SW 1271 (cell line): ENCODE results near the gene THRB.

Experiments
- DNase-seq, 2 experiments: peaks; one replicate each; lab custom pipeline; 2025; lab: John Stamatoyannopoulos, UW

THRB gene

GRCh38 chr3:24494618-24495325, at the start of gene THRB:
THRB (minus strand) TSS chr3:24494850.
- peak in 1 of 2 experiments; percentile 44 for DNase-seq

GRCh38 chr3:24541935-24542334, 47.3 kb upstream of the THRB start:
- no peak for DNase-seq

- no peak for DNase-seq
Measured at GRCh38 chr3:24540821-24541220, 46.2 kb upstream of the THRB start.

GRCh38 chr3:24539699-24540098, 45.0 kb upstream of the THRB start:
- DNase-seq, result no peak

- no peak for DNase-seq
Measured at GRCh38 chr3:24538891-24539290, 44.2 kb upstream of the THRB start.

GRCh38 chr3:24533561-24534193, 39.0 kb upstream of the THRB start:
- no peak for DNase-seq

GRCh38 chr3:24530471-24530870, 35.8 kb upstream of the THRB start:
- no peak for DNase-seq

GRCh38 chr3:24529210-24529609, 34.6 kb upstream of the THRB start:
- DNase-seq, result no peak

GRCh38 chr3:24526640-24527212, 32.1 kb upstream of the THRB start:
- DNase-seq, result no peak

- no peak for DNase-seq
Measured at GRCh38 chr3:24525557-24525956, 30.9 kb upstream of the THRB start.

- DNase-seq, result no peak
Measured at GRCh38 chr3:24525022-24525421, 30.4 kb upstream of the THRB start.

- no peak for DNase-seq
Measured at GRCh38 chr3:24523988-24524727, 29.5 kb upstream of the THRB start.

- DNase-seq, result no peak
Measured at GRCh38 chr3:24523215-24523614, 28.6 kb upstream of the THRB start.

GRCh38 chr3:24522146-24522579, 27.5 kb upstream of the THRB start:
- DNase-seq, result no peak

- no peak for DNase-seq
Measured at GRCh38 chr3:24521420-24522145, 26.9 kb upstream of the THRB start.

- DNase-seq, result no peak
Measured at GRCh38 chr3:24520976-24521419, 26.3 kb upstream of the THRB start.

- DNase-seq, result no peak
Measured at GRCh38 chr3:24520101-24520495, 25.4 kb upstream of the THRB start.

GRCh38 chr3:24519368-24520100, 24.9 kb upstream of the THRB start:
- no peak for DNase-seq

GRCh38 chr3:24518990-24519367, 24.3 kb upstream of the THRB start:
- DNase-seq, result no peak

GRCh38 chr3:24514119-24514518, 19.5 kb upstream of the THRB start:
- no peak for DNase-seq

GRCh38 chr3:24513463-24513862, 18.8 kb upstream of the THRB start:
- DNase-seq, result no peak
